Stimulated activated naive B cell treated with anti-CD40 and anti-IgM and Interleukin-4, amounts not matched to agents 10 μg/mL and 1 μg/mL and 100 μg/mL, for 72 hours (primary cell): Measurements from ENCODE around the gene RMP24.
"Not testable (repeated sequence)": the region's sequence is repeated elsewhere in the genome, so short reads cannot be mapped to it uniquely, and the experiment has no call there.

ENCODE experiments used
- ATAC-seq, 2 donors: fragments of 150-1000 bp; cut with Tn5 transposase; replicated peaks; 2 replicates each; pipeline ENCODE4 v1.10.0; 2021; ENCODE audit warnings: moderate library complexity in 1 of 2
- DNase-seq: peaks from one replicate; pipeline ENCODE4 v3.0.0; 2021
- H3K27ac Mint-ChIP-seq: one replicate; pipeline ENCODE4 v1.8.0; 2022; ENCODE audit warnings: mild to moderate bottlenecking, mixed read lengths
- H3K27me3 Mint-ChIP-seq, 2 donors: one replicate each; pipeline ENCODE4 v1.8.0; 2022; ENCODE audit warnings: mixed read lengths in 2 of 2
- H3K36me3 Mint-ChIP-seq, 2 donors: one replicate each; pipeline ENCODE4 v1.8.0; 2022; ENCODE audit warnings: mixed read lengths in 2 of 2, mild to moderate bottlenecking in 1 of 2
- H3K4me1 Mint-ChIP-seq, 2 donors: one replicate each; pipeline ENCODE4 v1.8.0; 2022; ENCODE audit warnings: mixed read lengths in 2 of 2, mild to moderate bottlenecking in 1 of 2
- H3K4me3 Mint-ChIP-seq, 2 donors: one replicate each; pipeline ENCODE4 v1.8.0; 2022; ENCODE audit warnings: mild to moderate bottlenecking in 2 of 2, mixed read lengths in 2 of 2, moderate library complexity in 1 of 2
- H3K9me3 Mint-ChIP-seq, 2 donors: one replicate each; pipeline ENCODE4 v1.8.0; 2022; ENCODE audit warnings: mixed read lengths in 2 of 2, mild to moderate bottlenecking in 1 of 2

The RMP24 gene

DNA sequence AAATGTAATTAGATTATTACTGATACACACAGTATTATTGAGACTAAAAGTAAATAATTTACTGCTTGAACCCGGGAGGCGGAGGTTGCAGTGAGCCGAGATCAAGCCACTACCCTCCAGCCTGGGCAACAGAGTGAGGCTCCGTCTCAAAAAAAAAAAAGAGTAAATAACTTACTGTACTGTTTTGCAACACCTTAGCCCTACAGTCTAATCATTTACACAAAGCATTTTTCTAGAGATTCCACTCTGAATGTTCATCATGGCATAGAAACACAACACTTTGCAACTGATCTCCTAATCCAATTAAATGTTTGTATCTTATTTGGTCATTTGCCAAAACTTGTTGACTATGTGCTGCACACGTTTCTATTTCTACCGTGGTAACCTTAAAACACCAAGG lies 23.4 kb upstream of the RMP24 start:
- peaks cover 35 to 48% of the 10 kb centered on the region in 2 donors for H3K27me3 Mint-ChIP-seq
- peaks cover 0 to 1% of the 10 kb centered on the region in 2 donors for H3K36me3 Mint-ChIP-seq
- ATAC-seq (no peak), DNase-seq (no peak)
- H3K27ac Mint-ChIP-seq, result no peak overlapping the region
- H3K4me1 Mint-ChIP-seq, result peaks cover 4 to 13% of the 10 kb centered on the region in 2 donors
- H3K4me3 Mint-ChIP-seq, result no peak overlapping the region
- H3K9me3 Mint-ChIP-seq, result no peaks in the 10 kb centered on the region

DNA sequence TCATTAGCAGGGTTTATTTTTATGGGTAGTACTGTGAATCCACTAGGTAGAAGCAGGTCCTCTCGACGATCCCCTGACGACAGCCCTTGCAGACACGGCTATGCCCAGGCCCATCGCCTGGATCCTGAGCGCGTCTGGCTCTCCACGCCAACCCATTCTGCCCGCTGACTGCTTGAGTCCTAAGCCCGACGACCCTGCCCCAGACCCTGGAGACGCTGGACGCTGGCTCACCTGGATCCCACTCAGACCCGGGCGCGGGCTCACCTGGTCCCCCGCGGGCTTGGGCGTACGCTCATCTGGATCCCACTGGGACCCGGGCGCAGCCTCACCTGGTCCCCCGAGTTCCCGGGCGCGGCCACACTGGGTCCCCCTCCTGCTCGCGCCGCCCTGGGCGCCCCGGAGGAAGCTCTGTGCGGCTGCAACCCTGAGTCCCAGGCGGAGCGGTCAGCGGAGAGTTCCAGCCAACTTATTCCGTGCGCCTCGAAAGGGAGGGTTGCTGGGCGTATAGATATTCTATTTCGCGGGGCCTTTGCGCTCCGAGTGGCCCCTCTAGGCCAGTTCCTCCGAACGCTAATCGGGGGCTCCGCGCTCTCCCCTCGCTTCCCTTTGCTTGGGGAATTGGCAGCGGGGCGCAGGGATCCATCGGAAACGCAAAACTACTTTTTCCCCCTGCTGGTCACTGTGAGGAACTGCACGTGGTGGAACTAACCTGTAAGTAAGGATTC lies 22.4 kb upstream of the RMP24 start:
- peaks cover 4 to 13% of the 10 kb centered on the region in 2 donors for H3K4me1 Mint-ChIP-seq
- DNase-seq (peak; percentile 23), ATAC-seq (peak; percentile 69 to 77)
- peaks cover 0 to 1% of the 10 kb centered on the region in 2 donors for H3K36me3 Mint-ChIP-seq
- peak overlapping the region; percentile 85 to 86 for H3K4me3 Mint-ChIP-seq
- H3K9me3 Mint-ChIP-seq, result no peaks in the 10 kb centered on the region
- peaks cover 35 to 48% of the 10 kb centered on the region in 2 donors for H3K27me3 Mint-ChIP-seq
- no peak overlapping the region for H3K27ac Mint-ChIP-seq

DNA sequence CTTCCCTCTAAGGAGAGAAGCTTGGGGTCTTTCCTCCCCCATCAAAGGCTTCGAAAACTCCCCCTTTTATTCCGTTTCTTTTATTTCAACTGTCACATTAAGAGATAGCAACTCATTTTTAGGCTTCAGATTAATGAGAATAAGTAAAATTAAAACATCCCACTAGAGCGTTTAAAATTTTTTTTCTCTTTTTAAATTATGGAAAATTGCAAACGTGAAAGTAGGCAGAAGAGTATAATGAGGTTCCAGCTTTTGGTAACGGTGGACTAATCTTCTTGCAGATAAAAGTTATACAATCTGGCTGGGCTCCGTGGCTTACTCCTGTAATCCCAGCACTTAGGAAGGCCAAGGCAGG lies 21.9 kb upstream of the RMP24 start:
- peaks cover 0 to 1% of the 10 kb centered on the region in 2 donors for H3K36me3 Mint-ChIP-seq
- peaks cover 35 to 48% of the 10 kb centered on the region in 2 donors for H3K27me3 Mint-ChIP-seq
- H3K4me1 Mint-ChIP-seq, result peaks cover 4 to 13% of the 10 kb centered on the region in 2 donors
- peak overlapping the region; percentile 85 to 86 for H3K4me3 Mint-ChIP-seq
- DNase-seq (no peak), ATAC-seq (no peak)
- no peaks in the 10 kb centered on the region for H3K9me3 Mint-ChIP-seq
- no peak overlapping the region for H3K27ac Mint-ChIP-seq

DNA sequence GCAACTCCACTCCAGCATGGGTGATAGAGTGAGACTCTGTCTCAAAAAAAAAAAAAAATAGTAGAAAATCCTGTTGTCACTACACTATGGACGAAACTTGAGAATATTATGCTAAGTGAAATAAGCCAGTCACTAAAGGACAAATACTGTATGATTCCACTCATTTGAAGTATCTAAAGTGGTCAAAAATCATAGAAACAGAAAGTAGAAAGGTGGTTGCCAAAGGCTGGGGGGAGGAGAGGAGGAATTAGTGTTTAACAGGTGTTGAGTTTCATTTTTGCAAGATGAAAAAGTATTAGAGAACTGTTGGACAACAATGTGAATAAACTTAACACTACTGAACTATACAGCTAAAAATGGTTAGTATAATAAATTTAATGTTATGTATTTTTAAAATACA lies 18.8 kb upstream of the RMP24 start:
- Mint-ChIP-seq H3K36me3 (peaks cover 0 to 2% of the 10 kb centered on the region in 2 donors), H3K4me3 (no peak overlapping the region), H3K4me1 (peaks cover 4 to 13% of the 10 kb centered on the region in 2 donors), H3K27me3 (peaks cover 55 to 70% of the 10 kb centered on the region in 2 donors), H3K27ac (no peak overlapping the region), H3K9me3 (no peaks in the 10 kb centered on the region)
- ATAC-seq (no peak), DNase-seq (no peak)

DNA sequence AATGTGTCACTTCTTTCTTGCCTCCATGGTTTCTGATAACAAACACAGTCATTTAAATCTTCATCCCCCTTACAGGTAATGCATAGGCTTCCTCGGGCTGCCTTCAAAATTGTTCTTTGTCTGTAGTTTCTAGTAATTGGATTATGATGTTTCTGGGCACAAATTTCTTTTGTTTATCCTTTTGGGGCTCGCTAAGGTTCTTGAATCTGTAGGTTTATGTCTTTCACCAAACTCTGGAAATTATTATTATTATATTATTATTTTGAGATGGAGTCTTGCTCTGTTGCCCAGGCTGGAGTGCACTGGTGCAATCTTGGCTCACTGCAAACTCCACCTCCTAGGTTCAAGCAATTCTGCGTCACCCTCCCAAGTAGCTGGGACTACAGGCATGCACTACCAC lies 16.3 kb upstream of the RMP24 start:
- Mint-ChIP-seq H3K27me3 (peaks cover 49 to 63% of the 10 kb centered on the region in 2 donors), H3K4me3 (no peak overlapping the region), H3K27ac (no peak overlapping the region), H3K4me1 (no peaks in the 10 kb centered on the region), H3K36me3 (peaks cover 4% of the 10 kb centered on the region in 2 donors), H3K9me3 (peaks cover 0 to 3% of the 10 kb centered on the region in 2 donors)
- no peak for DNase-seq
- no peak for ATAC-seq

DNA sequence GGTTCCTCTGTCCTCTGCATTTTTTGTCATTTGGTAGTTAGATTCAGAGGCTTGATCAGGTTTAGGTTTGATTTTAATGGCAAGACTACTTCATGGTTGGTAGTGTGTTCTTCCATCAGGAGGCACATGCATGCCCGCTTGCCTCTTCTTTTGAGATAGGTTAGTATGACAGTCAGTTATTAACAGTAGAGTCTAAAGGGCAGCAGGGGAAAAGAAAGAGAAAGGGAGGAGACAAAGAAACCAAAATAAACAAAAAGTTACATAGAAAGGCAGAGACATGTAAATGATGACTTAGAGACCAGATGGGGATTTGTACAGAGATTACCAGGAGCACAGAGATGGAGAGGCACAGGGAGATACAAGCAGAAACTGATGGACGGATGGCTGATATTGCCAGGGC lies 10.2 kb upstream of the RMP24 start:
- ATAC-seq (no peak), DNase-seq (no peak)
- H3K9me3 Mint-ChIP-seq, result peaks cover 0 to 4% of the 10 kb centered on the region in 2 donors
- H3K4me3 Mint-ChIP-seq, result no peak overlapping the region
- peaks cover 4 to 7% of the 10 kb centered on the region in 2 donors for H3K36me3 Mint-ChIP-seq
- peaks cover 21 to 22% of the 10 kb centered on the region in 2 donors for H3K27me3 Mint-ChIP-seq
- no peak overlapping the region for H3K27ac Mint-ChIP-seq
- H3K4me1 Mint-ChIP-seq, result peaks cover 0 to 6% of the 10 kb centered on the region in 2 donors

DNA sequence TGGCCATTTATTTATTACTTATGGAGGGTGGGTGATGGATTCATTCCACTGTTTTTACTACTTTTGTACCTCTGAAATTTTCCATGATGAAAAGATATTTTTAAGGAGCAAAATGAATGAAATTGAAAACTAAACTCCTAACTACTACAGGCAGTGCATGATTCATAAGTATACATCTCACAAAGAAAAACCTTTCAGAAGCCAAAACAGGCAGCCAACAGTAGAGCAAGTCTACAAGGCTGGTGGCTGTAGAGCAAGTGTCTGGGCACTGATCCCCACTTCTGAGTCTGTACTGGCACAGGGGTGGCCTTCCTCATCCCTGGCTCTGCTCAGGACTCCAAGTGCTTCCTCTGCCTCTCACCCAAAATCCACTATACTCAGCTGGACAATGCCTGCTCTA lies 8.2 kb upstream of the RMP24 start:
- Mint-ChIP-seq H3K4me3 (no peak overlapping the region), H3K36me3 (peaks cover 2 to 5% of the 10 kb centered on the region in 2 donors), H3K27me3 (peaks cover 4 to 6% of the 10 kb centered on the region in 2 donors), H3K4me1 (peaks cover 10 to 11% of the 10 kb centered on the region in 2 donors), H3K27ac (no peak overlapping the region), H3K9me3 (peaks cover 0 to 3% of the 10 kb centered on the region in 2 donors)
- no peak for DNase-seq
- ATAC-seq, result no peak

DNA sequence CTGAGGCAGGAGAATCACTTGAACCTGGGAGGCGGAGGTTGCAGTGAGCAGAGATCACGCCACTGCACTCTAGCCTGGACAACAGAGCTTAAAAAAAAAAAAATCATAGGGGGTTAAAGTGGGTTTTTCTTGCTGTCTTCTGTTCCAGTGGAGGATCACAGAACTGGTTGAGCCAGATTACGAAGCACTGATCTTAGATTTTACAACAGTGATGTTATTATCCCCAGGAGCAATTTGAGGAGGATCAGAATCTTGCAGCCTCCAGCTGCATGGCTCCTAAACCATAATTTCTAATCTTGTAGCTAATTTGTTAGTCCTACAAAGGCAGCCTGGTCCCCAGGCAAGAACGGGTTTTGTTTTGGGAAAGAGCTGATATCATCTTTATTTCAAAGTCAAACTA lies 4.6 kb upstream of the RMP24 start:
- H3K27me3 Mint-ChIP-seq, DNase-seq, H3K4me3 Mint-ChIP-seq, H3K36me3 Mint-ChIP-seq, ATAC-seq, H3K27ac Mint-ChIP-seq, H3K9me3 Mint-ChIP-seq: not testable (repeated sequence)
- H3K4me1 Mint-ChIP-seq, result peaks cover 23 to 26% of the 10 kb centered on the region in 2 donors

DNA sequence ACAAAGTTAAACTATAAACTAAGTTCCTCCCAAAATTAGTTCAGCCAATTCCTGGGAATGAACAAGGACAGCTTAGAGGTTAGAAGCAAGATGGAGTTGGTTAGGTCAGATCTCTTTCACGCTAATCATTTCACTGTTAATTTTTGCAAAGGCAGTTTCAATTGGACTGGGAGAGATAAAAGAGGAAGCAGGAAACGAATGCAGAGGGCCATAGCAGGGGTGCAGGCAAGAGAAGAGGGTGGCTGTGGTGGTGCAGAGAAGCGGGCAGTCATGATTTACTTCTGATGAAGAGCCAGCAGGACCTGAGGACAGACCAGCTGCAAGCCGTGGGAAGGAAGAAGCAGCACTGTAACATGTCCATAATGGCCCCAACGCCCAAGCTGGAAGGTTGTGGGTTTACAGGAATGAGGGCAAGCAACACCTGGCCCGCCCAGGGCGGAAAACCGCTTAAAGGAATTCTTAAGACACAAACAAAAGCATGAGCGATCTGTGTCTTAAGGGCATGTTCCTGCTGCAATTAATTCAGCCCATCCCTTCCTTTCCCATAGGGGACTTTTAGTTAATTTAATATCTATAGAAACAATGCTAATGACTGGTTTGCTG lies 4.1 kb upstream of the RMP24 start:
- peaks cover 24 to 31% of the 10 kb centered on the region in 2 donors for H3K4me1 Mint-ChIP-seq
- peak overlapping the region in 1 of 2 donors; percentile 8 for H3K4me3 Mint-ChIP-seq
- peaks cover 0 to 1% of the 10 kb centered on the region in 2 donors for H3K9me3 Mint-ChIP-seq
- H3K27ac Mint-ChIP-seq, result peak overlapping the region; percentile 65
- ATAC-seq (no peak), DNase-seq (no peak)
- peaks cover 0 to 3% of the 10 kb centered on the region in 2 donors for H3K36me3 Mint-ChIP-seq
- no peaks in the 10 kb centered on the region for H3K27me3 Mint-ChIP-seq

DNA sequence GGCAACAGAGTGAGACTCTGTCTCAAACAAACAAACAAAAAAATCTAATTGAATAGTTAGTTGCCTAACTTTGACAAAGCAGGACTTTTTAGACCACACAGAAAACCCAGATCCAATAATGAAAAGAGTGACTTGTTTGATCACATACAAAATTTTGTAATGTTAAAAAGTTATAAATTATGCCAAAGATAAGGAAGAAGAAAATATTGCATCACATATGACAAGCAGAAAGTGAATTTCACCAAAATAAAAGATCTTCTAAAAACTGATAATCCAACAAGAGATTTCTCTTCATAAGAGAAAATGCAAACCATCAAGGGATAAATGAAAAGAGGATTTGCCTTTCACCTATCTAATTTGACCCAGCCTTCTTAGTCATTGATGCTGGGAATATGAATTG lies 2.8 kb upstream of the RMP24 start:
- peaks cover 0 to 1% of the 10 kb centered on the region in 2 donors for H3K9me3 Mint-ChIP-seq
- peaks cover 0 to 9% of the 10 kb centered on the region in 2 donors for H3K36me3 Mint-ChIP-seq
- ATAC-seq (no peak), DNase-seq (no peak)
- peak overlapping the region in 1 of 2 donors; percentile 35 for H3K4me3 Mint-ChIP-seq
- H3K27me3 Mint-ChIP-seq, result no peaks in the 10 kb centered on the region
- H3K4me1 Mint-ChIP-seq, result peaks cover 31 to 41% of the 10 kb centered on the region in 2 donors
- no peak overlapping the region for H3K27ac Mint-ChIP-seq

DNA sequence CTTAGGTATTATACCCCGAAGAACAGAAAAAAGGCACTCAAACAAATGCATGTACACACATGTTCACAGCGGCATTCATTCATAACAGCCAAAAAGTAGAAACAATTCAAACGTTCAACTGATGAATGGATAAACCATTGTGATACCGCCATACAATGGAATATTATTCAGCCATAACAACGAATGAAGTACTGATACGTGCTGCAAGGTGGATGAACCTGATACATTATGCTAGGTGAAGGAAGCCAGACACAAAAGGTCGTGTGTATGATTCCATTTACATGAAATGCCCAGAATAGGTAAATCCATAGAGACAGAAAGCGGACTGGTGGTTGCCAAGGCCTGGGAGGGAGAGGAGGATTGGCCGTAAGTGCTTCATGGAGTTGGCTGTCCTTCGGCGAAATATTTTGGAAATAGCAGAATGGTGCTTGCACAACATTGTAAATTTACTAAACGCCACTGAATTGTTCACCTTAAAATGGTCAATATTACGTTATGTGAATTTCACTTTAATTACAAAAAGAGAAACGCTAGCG lies 750 bp upstream of the RMP24 start:
- DNase-seq (no peak), ATAC-seq (peak; percentile 2 to 5)
- peaks cover 25 to 46% of the 10 kb centered on the region in 2 donors for H3K4me1 Mint-ChIP-seq

DNA sequence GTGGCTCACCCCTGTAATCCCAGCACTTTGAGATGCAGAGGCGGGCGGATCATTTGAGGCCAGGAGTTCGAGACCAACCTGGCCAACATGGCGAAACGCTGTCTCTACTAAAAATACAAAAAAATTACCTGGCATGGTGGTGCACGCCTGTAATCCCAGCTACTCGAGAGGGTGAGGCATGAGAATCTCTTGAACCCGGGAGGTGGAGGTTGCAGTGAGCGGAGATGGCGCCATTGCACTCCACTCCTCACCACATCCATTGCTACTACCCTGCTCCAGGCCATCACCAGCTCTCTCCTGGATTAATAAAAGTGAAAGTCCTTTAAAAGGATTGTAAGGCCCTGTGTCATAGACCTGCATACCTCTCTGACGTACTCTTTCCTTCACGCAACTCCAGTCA lies 1.2 kb downstream of the RMP24 start:
- no peak for ATAC-seq
- peaks cover 28 to 34% of the 10 kb centered on the region in 2 donors for H3K36me3 Mint-ChIP-seq

More for the DNA sequence above, 750 bp upstream of the RMP24 start:
- H3K36me3 Mint-ChIP-seq, result peaks cover 11 to 19% of the 10 kb centered on the region in 2 donors
- H3K4me3 Mint-ChIP-seq, result peak overlapping the region; percentile 92 to 96
- H3K27me3 Mint-ChIP-seq, result no peaks in the 10 kb centered on the region
- no peaks in the 10 kb centered on the region for H3K9me3 Mint-ChIP-seq
- peak overlapping the region; percentile 94 for H3K27ac Mint-ChIP-seq

DNA sequence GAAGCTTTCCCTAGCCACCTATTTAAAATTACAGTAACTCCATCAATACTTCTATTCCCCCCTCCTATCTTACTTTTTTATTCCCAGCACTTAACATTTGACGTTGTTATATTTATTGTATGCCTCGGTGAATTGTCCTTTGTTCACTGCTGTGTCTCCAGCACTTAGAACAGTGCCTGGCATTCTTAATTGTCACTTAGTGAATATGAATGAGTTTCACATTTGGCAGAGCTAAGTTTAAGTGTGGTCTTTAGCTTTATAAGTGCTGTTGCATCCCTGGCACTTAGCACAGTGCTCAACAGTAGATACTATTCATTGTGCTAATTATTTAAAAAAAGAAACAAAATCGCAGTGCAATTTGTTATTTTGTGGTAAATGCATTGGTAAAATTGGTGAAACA lies 1.7 kb downstream of the RMP24 start:
- no peaks in the 10 kb centered on the region for H3K27me3 Mint-ChIP-seq

More for the DNA sequence above, 1.2 kb downstream of the RMP24 start:
- H3K27ac Mint-ChIP-seq, result peak overlapping the region; percentile 91
- no peaks in the 10 kb centered on the region for H3K9me3 Mint-ChIP-seq
- peak overlapping the region; percentile 92 to 96 for H3K4me3 Mint-ChIP-seq
- no peak for DNase-seq
- peaks cover 23 to 39% of the 10 kb centered on the region in 2 donors for H3K4me1 Mint-ChIP-seq
- H3K27me3 Mint-ChIP-seq, result no peaks in the 10 kb centered on the region

DNA sequence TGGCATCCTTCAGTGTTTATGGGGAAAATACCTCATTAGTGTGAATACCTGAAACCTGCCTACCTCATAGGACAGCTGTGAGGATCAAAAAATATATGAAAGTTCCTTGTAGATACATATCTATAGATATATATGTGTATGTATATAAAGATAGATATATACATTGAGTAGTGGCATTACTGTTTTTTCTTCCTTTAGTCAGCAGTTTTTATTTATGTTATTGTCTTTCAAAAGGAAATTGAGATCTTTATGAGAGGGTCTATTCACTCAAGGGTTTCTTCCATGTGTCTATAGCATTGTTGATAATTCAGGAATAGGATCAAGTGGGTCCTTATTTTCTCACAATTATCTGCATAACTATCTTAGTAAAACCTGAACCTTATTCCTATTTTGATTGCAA lies 6.6 kb downstream of the RMP24 start:
- no peaks in the 10 kb centered on the region for H3K27me3 Mint-ChIP-seq
- H3K4me3 Mint-ChIP-seq, result no peak overlapping the region
- H3K36me3 Mint-ChIP-seq, result peaks cover 46 to 58% of the 10 kb centered on the region in 2 donors
- ATAC-seq (no peak), DNase-seq (no peak)
- H3K27ac Mint-ChIP-seq, result no peak overlapping the region
- H3K9me3 Mint-ChIP-seq, result no peaks in the 10 kb centered on the region
- peaks cover 4 to 7% of the 10 kb centered on the region in 2 donors for H3K4me1 Mint-ChIP-seq

More for the DNA sequence above, 1.7 kb downstream of the RMP24 start:
- H3K36me3 Mint-ChIP-seq, result peaks cover 30 to 37% of the 10 kb centered on the region in 2 donors
- no peaks in the 10 kb centered on the region for H3K9me3 Mint-ChIP-seq
- DNase-seq, result no peak
- peak overlapping the region; percentile 92 to 96 for H3K4me3 Mint-ChIP-seq
- ATAC-seq, result no peak
- H3K4me1 Mint-ChIP-seq, result peaks cover 23 to 36% of the 10 kb centered on the region in 2 donors
- peak overlapping the region; percentile 91 for H3K27ac Mint-ChIP-seq
